Left ventricle myocardium inferior (tissue), 1 donor: Measurements from ENCODE around the gene VIPR1. TPM values are rescaled to one million over a fixed set of nuclear protein-coding genes. Genes with fewer than 3 reads are reported as not detected.

Experiments
- DNase-seq: peaks from one replicate; pipeline ENCODE4 v3.0.0-alpha.2; 2020
- H3K27ac ChIP-seq: fragments of 200-600 bp; replicated peaks from 2 replicates; pipeline ENCODE4 v1.8.0; 2021
- H3K27me3 ChIP-seq: fragments of 200-600 bp; 2 replicates; pipeline ENCODE4 v1.8.0; 2021; ENCODE audit warnings: low read depth
- H3K36me3 ChIP-seq: fragments of 200-600 bp; 2 replicates; pipeline ENCODE4 v1.8.0; 2021
- H3K4me1 ChIP-seq: fragments of 200-600 bp; 2 replicates; pipeline ENCODE4 v1.8.0; 2021
- H3K4me3 ChIP-seq: fragments of 200-600 bp; 2 replicates; pipeline ENCODE4 v1.8.0; 2021; ENCODE audit warnings: mild to moderate bottlenecking, moderate library complexity
- H3K9me3 ChIP-seq: fragments of 200-600 bp; replicated peaks from 2 replicates; pipeline ENCODE4 v1.8.0; 2021
- CTCF ChIP-seq: fragments of 200-600 bp; IDR thresholded peaks from 2 replicates; pipeline ENCODE4 v1.8.0; 2021; ENCODE audit warnings: antibody characterized with exemption, mild to moderate bottlenecking, borderline replicate concordance
- intact Hi-C: fragments of 100-400 bp; cut with micrococcal nuclease; formaldehyde crosslinking; loops from one replicate; pipeline ENCODE4 v1.11.0; 2022
- total RNA-seq: library from RNA; stranded (reverse); fragmentation: NEBNext Ultra II Directional; extraction: Animal tissue kit (Norgen Biotek cat#: 25700); gene quantifications from one replicate; pipeline ENCODE4 v1.2.1, GENCODE V29; 2021
- donor health status: DM: no; HTN: yes; CAD: no; lungs with severe emphysema.

The VIPR1 gene
- total RNA-seq, 1 donor from 2014 or later: 1.7 TPM

GRCh38 chr3:42478830-42479229, 23.6 kb upstream of the VIPR1 start:
- Histone ChIP-seq H3K36me3 (no peaks in the 10 kb centered on the region), H3K4me3 (no peak overlapping the region), H3K9me3 (peaks cover 33% of the 10 kb centered on the region), H3K27ac (no peak overlapping the region), H3K27me3 (no peaks in the 10 kb centered on the region), H3K4me1 (peaks cover 2% of the 10 kb centered on the region)
- intact Hi-C loops: no loop called here
- no peak for TF ChIP-seq CTCF
- no peak for DNase-seq

DNA sequence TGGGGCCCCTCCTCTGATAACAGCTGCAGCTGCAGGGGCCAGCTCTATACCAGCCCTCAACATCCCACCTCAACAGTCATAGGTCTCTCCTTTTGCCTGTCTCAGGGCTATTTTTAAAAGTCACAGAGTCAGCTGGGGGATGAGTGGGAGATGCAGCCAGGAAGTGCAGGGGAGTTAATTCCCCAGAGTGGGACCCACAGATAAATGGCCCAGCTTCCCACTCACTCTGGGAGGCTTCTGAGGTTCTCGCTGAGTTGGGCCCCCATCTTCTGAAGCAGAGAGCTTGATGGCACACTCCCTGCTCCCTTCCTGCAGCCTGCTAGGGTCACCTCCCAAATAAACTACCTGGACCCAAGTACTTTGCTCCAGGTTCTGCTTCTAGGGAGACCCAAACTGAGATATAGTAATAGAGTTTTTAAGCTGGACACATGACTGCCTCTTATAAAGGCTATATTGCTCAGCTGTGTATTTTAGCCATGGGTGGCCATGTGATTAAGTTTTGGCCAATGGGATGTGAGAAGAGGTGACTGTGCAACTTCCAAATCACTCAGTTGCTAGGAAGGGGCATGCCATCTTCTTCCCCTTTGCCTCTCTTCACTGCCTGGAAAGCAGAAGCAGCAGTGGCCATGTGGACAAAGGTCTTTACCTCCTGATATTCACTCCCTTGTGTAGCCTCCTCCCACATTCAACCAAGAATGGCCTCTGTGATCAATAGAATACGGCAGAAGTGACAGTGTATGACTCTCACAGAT, 15.5 kb upstream of the VIPR1 start:
- peaks cover 7% of the 10 kb centered on the region for H3K9me3 ChIP-seq
- intact Hi-C loops: no loop called here
- H3K27me3 ChIP-seq: no peaks in the 10 kb centered on the region
- H3K27ac ChIP-seq: no peak overlapping the region
- DNase-seq: no peak
- TF ChIP-seq CTCF: no peak
- H3K4me1 ChIP-seq: peaks cover 14% of the 10 kb centered on the region
- no peak overlapping the region for H3K4me3 ChIP-seq
- no peaks in the 10 kb centered on the region for H3K36me3 ChIP-seq

GRCh38 chr3:42488687-42489086, 13.8 kb upstream of the VIPR1 start:
- Histone ChIP-seq H3K36me3 (no peaks in the 10 kb centered on the region), H3K27ac (no peak overlapping the region), H3K4me3 (no peak overlapping the region), H3K4me1 (peaks cover 23% of the 10 kb centered on the region), H3K27me3 (no peaks in the 10 kb centered on the region), H3K9me3 (no peaks in the 10 kb centered on the region)
- intact Hi-C loops: no loop called here
- no peak for TF ChIP-seq CTCF
- no peak for DNase-seq

- Histone ChIP-seq H3K4me3 (no peak overlapping the region), H3K9me3 (no peaks in the 10 kb centered on the region), H3K27ac (peak overlapping the region; percentile 66), H3K4me1 (peaks cover 23% of the 10 kb centered on the region), H3K27me3 (no peaks in the 10 kb centered on the region), H3K36me3 (no peaks in the 10 kb centered on the region)
- no peak for DNase-seq
- no peak for TF ChIP-seq CTCF
- intact Hi-C loops: no loop called here
Measured at GRCh38 chr3:42489116-42489936, 13.1 kb upstream of the VIPR1 start.

- H3K4me1 ChIP-seq: peaks cover 23% of the 10 kb centered on the region
- no peak for DNase-seq
- H3K4me3 ChIP-seq: no peak overlapping the region
- H3K9me3 ChIP-seq: no peaks in the 10 kb centered on the region
- H3K27me3 ChIP-seq: no peaks in the 10 kb centered on the region
- no peaks in the 10 kb centered on the region for H3K36me3 ChIP-seq
- H3K27ac ChIP-seq: peak overlapping the region; percentile 66
- intact Hi-C loops: no loop called here
- no peak for TF ChIP-seq CTCF
Measured at GRCh38 chr3:42489937-42490227, 12.6 kb upstream of the VIPR1 start.
